GM21515 (cell line): ENCODE data around the gene APAF1.

Experiments used
- ATAC-seq: cut with Tn5 transposase; IDR thresholded peaks from one replicate; pipeline ENCODE4 v1.9.1; 2021; ENCODE audit not compliant: unreplicated experiment

Gene APAF1

GRCh38 chr12:98669751-98670150, 24.7 kb downstream of the APAF1 start:
- no peak for ATAC-seq

- no peak for ATAC-seq
Measured at GRCh38 chr12:98671459-98671858, 26.4 kb downstream of the APAF1 start.

GRCh38 chr12:98674841-98675240, 29.8 kb downstream of the APAF1 start:
- no peak for ATAC-seq

- no peak for ATAC-seq
Measured at GRCh38 chr12:98678236-98678945, 33.3 kb downstream of the APAF1 start.

GRCh38 chr12:98678946-98679610, 34.0 kb downstream of the APAF1 start:
- ATAC-seq: no peak

- ATAC-seq: no peak
Measured at GRCh38 chr12:98679611-98680005, 34.5 kb downstream of the APAF1 start.

- ATAC-seq: no peak
Measured at GRCh38 chr12:98684199-98684598, 39.1 kb downstream of the APAF1 start.

GRCh38 chr12:98686603-98687002, 41.5 kb downstream of the APAF1 start:
- ATAC-seq: no peak

- ATAC-seq: no peak
Measured at GRCh38 chr12:98691351-98691750, 46.3 kb downstream of the APAF1 start.

- no peak for ATAC-seq
Measured at GRCh38 chr12:98696036-98696646, 51.1 kb downstream of the APAF1 start.

GRCh38 chr12:98697209-98697608, 52.1 kb downstream of the APAF1 start:
- no peak for ATAC-seq

- peak; percentile 91 for ATAC-seq
Measured at GRCh38 chr12:98698603-98699463, 53.7 kb downstream of the APAF1 start.

GRCh38 chr12:98699586-98699985, 54.5 kb downstream of the APAF1 start:
- ATAC-seq: no peak

GRCh38 chr12:98701166-98701565, 56.1 kb downstream of the APAF1 start:
- ATAC-seq: no peak

- no peak for ATAC-seq
Measured at GRCh38 chr12:98709022-98709421, 63.9 kb downstream of the APAF1 start.

- no peak for ATAC-seq
Measured at GRCh38 chr12:98714426-98714825, 69.3 kb downstream of the APAF1 start.

- ATAC-seq: no peak
Measured at GRCh38 chr12:98719515-98720504, 74.7 kb downstream of the APAF1 start.

GRCh38 chr12:98721204-98721702, 76.2 kb downstream of the APAF1 start:
- ATAC-seq: no peak

- ATAC-seq: no peak
Measured at GRCh38 chr12:98724384-98725155, 79.5 kb downstream of the APAF1 start.
